GM12801 (cell line): Measurements from ENCODE around the gene NAGS.

ENCODE experiments used
- CTCF ChIP-seq: IDR thresholded peaks from one replicate; pipeline ENCODE4 v1.5.1; 2011; ENCODE audit warnings: control low read depth; ENCODE audit not compliant: insufficient read length; ENCODE audit errors: extremely low read depth

NAGS gene

GRCh38 chr17:43970366-43970765 lies 34.1 kb upstream of the NAGS start:
- no peak for TF ChIP-seq CTCF

GRCh38 chr17:43974382-43975266 lies 29.8 kb upstream of the NAGS start:
- no peak for TF ChIP-seq CTCF

- no peak for TF ChIP-seq CTCF
Measured at GRCh38 chr17:43975898-43976297, 28.5 kb upstream of the NAGS start.

- TF ChIP-seq CTCF, result no peak
Measured at GRCh38 chr17:43976963-43977837, 27.2 kb upstream of the NAGS start.

GRCh38 chr17:43978078-43978477 lies 26.3 kb upstream of the NAGS start:
- TF ChIP-seq CTCF, result no peak

GRCh38 chr17:43979011-43979410 lies 25.4 kb upstream of the NAGS start:
- TF ChIP-seq CTCF, result no peak

- no peak for TF ChIP-seq CTCF
Measured at GRCh38 chr17:43979671-43980070, 24.8 kb upstream of the NAGS start.
